Ovary (tissue), 9 donors: Measurements from ENCODE around the gene C4B. TPM values are rescaled to one million over a fixed set of nuclear protein-coding genes. Genes with fewer than 3 reads are reported as not detected.
"Not testable (repeated sequence)": the region's sequence is repeated elsewhere in the genome, so short reads cannot be mapped to it uniquely, and the experiment has no call there.

Experiments used
- DNase-seq, 5 donors: peaks; one replicate each; pipeline ENCODE4 v3.0.0-alpha.2; 2019 to 2020
- H3K27ac ChIP-seq, 2 donors: fragments of 200-600 bp; one replicate each; pipeline versions ENCODE4 v1.5.1 to v1.8.0; 2019 to 2022
- H3K27me3 ChIP-seq: fragments of 200-600 bp; one replicate; pipeline ENCODE4 v1.8.0; 2022
- H3K36me3 ChIP-seq: fragments of 200-600 bp; sonication (generic); one replicate; pipeline ENCODE4 v1.5.1; 2019
- H3K4me1 ChIP-seq: one replicate; pipeline ENCODE4 v1.8.1; 2013; ENCODE audit warnings: mild to moderate bottlenecking, moderate library complexity; ENCODE audit not compliant: insufficient read depth
- H3K4me3 ChIP-seq: fragments of 200-600 bp; sonication (generic); one replicate; pipeline ENCODE4 v1.5.1; 2017
- H3K9me3 ChIP-seq, 2 donors: fragments of 200-600 bp in 1 of 2; sonication (generic) in 1 of 2; one replicate each; pipeline versions ENCODE4 v1.5.1 to v1.8.1; 2013 to 2019; ENCODE audit warnings: mild to moderate bottlenecking in 1 of 2, moderate library complexity in 1 of 2
- WGBS, 3 donors: extraction: QIAGEN DNeasy Blood & Tissue Kit in 1 of 3; methylation state at CpG; one replicate each; pipeline versions ENCODE4 v1.1.5 to v1.1.7; 2013 to 2017; 5-methylcytosine and 5-hydroxymethylcytosine counted together
- intact Hi-C, 4 donors: fragments of 100-400 bp; cut with DNase I; formaldehyde crosslinking; loops; one replicate each; pipeline versions ENCODE4 v1.11.0 to v1.15.1; 2022 to 2023
- polyA plus RNA-seq, 2 donors: library from polyadenylated mRNA; stranded (reverse); fragments of 200-250 nt in 1 of 2; fragments of 350-450 nt in 1 of 2; fragmentation: Illumina TruSeq in 1 of 2; extraction: RNeasy Lipid Tissue Mini Kit (QIAGEN cat#74804) in 1 of 2; gene quantifications; one replicate each; pipeline ENCODE4 v1.2.3, GENCODE V29; 2013 to 2014
- total RNA-seq, 7 donors: library from RNA; depleted of rRNA in 2 of 7; stranded (reverse); fragments of >200 nt in 2 of 7; fragmentation: NEBNext Ultra II Directional in 3 of 7; extraction: Animal tissue kit (Norgen Biotek cat#: 25700) in 3 of 7; gene quantifications; one replicate each; pipeline versions ENCODE4 v1.1.0 to v1.2.4, GENCODE V29; 2016 to 2023
- donor health status: DM: no; HTN: no; CAD: no; lungs with moderate emphysema.
- donor health status: DM: no; HTN: no; CAD: no.
- donor health status: Bipolar disorder and iron deficiency.
- donor health status: DM: yes; HTN: yes; CAD: no.
- donor health status: DM: no; HTN: no; CAD: no.
- donor health status: DM: yes; HTN: yes; CAD: no.

C4B gene
- total and polyA plus RNA-seq, 9 donors, result 97.4 to 1,673 (median 271) TPM

GRCh38 chr6:32039321-32040274 lies 25.0 kb downstream of the C4B start:
- 60 to 68% (median 67%) methylated on average over 16 to 24 of the region's 24 CpGs for WGBS, 3 donors
- H3K27ac ChIP-seq, H3K4me3 ChIP-seq, H3K36me3 ChIP-seq, H3K27me3 ChIP-seq, H3K9me3 ChIP-seq, intact Hi-C loops, H3K4me1 ChIP-seq: not testable (repeated sequence)
- DNase-seq, result peak in 1 of 5 donors; percentile 29

GRCh38 chr6:32040299-32041049 lies 25.9 kb downstream of the C4B start:
- 73 to 85% (median 74%) methylated on average over 3 to 24 of the region's 43 CpGs for WGBS, 3 donors
- intact Hi-C loops, H3K27ac ChIP-seq, H3K4me3 ChIP-seq, H3K9me3 ChIP-seq, H3K27me3 ChIP-seq, H3K4me1 ChIP-seq, H3K36me3 ChIP-seq: not testable (repeated sequence)
- DNase-seq, result peak in 2 of 5 donors; percentile 23 to 45

- H3K27me3 ChIP-seq, H3K36me3 ChIP-seq, H3K9me3 ChIP-seq, H3K4me3 ChIP-seq, intact Hi-C loops, H3K4me1 ChIP-seq, H3K27ac ChIP-seq: not testable (repeated sequence)
- WGBS, 3 donors, result 67% methylated on average over 7 of the region's 13 CpGs; no CpG with 5 or more reads in 2 of the 3 donors
- DNase-seq, result peak in 2 of 5 donors; percentile 20 to 38
Measured at GRCh38 chr6:32041050-32041321, 26.4 kb downstream of the C4B start.

- H3K9me3 ChIP-seq, H3K36me3 ChIP-seq, H3K27ac ChIP-seq, H3K4me3 ChIP-seq, intact Hi-C loops, H3K27me3 ChIP-seq, H3K4me1 ChIP-seq: not testable (repeated sequence)
- WGBS, 3 donors, result 68 to 80% (median 73%) methylated on average over 7 to 9 of the region's 10 CpGs
- peak in 1 of 5 donors; percentile 22 for DNase-seq
Measured at GRCh38 chr6:32041385-32041784, 26.8 kb downstream of the C4B start.

- H3K27ac ChIP-seq, H3K4me3 ChIP-seq, H3K27me3 ChIP-seq, H3K4me1 ChIP-seq, intact Hi-C loops, H3K9me3 ChIP-seq, H3K36me3 ChIP-seq: not testable (repeated sequence)
- peak in 2 of 5 donors; percentile 27 to 38 for DNase-seq
- WGBS, 3 donors, result 91 to 94% (median 92%) methylated on average over 10 to 14 of the region's 15 CpGs
Measured at GRCh38 chr6:32042276-32042675, 27.7 kb downstream of the C4B start.

- H3K27ac ChIP-seq, H3K36me3 ChIP-seq, H3K9me3 ChIP-seq, H3K27me3 ChIP-seq, intact Hi-C loops, H3K4me3 ChIP-seq: not testable (repeated sequence)
- peaks cover 10% of the 10 kb centered on the region for H3K4me1 ChIP-seq
- DNase-seq, result peak in 4 of 5 donors; percentile 11 to 39 (median 28)
- 75 to 86% (median 85%) methylated on average over 16 to 19 of the region's 31 CpGs for WGBS, 3 donors
Measured at GRCh38 chr6:32043589-32044380, 29.2 kb downstream of the C4B start.

- peaks cover 10% of the 10 kb centered on the region for H3K4me1 ChIP-seq
- 85 to 92% (median 87%) methylated on average over 10 to 13 of the region's 18 CpGs for WGBS, 3 donors
- H3K27me3 ChIP-seq, H3K4me3 ChIP-seq, H3K9me3 ChIP-seq, H3K27ac ChIP-seq, intact Hi-C loops, H3K36me3 ChIP-seq: not testable (repeated sequence)
- DNase-seq, result peak in 3 of 5 donors; percentile 7 to 46 (median 29)
Measured at GRCh38 chr6:32044916-32045315, 30.3 kb downstream of the C4B start.
